ENCODE results near the gene PRDM4. TPM values are rescaled to one million over a fixed set of nuclear protein-coding genes. Genes with fewer than 3 reads are reported as not detected.

PRDM4 gene
- total and polyA plus RNA-seq, 2 of the 13 experiments (the other 11 are each of a cell fraction or from before 2014, with no cell fraction given): 9.9 to 15.3 TPM

- FAIRE-seq (no peak), ATAC-seq (no peak), DNase-seq (ENCODE audit: low spot score) (no peak)
- Histone ChIP-seq H2AFZ (ENCODE audit: low read length) (no peak overlapping the region), H3K36me3 (replicated peaks in 1 of 2; ENCODE audit: control insufficient read depth in 1 of 2, insufficient read depth in 2 of 2, low read length in 2 of 2) (no peaks in the 10 kb centered on the region), H3K79me2 (ENCODE audit: insufficient read depth, low read length) (no peaks in the 10 kb centered on the region), H3K4me2 (ENCODE audit: low read depth, low read length) (no peak overlapping the region), H3K9ac (ENCODE audit: insufficient read depth, low read depth, low read length) (no peak overlapping the region), H3K9me3 (ENCODE audit: low read length) (no peaks in the 10 kb centered on the region), H4K20me1 (ENCODE audit: insufficient read depth, low read length) (no peaks in the 10 kb centered on the region), H3K27me3 (ENCODE audit: control insufficient read depth in 1 of 2, insufficient read depth in 2 of 2, low read length in 2 of 2) (no peaks in the 10 kb centered on the region; a peak in 1 of 5 replicates), H3K4me1 (ENCODE audit: insufficient read depth, low read length) (peaks cover 9% of the 10 kb centered on the region), H3K4me3 (replicated peaks in 1 of 3; ENCODE audit: insufficient read depth in 1 of 3, low read depth in 2 of 3, low read length in 3 of 3) (no peak overlapping the region), H3K27ac (ENCODE audit: extremely low read length, insufficient read depth, low read length) (no peak overlapping the region)
- ChIA-PET CTCF (ENCODE audit: low intra/inter-chr PET ratio, low total read pairs) (no interaction called here), POLR2A (no interaction called here)
- 42% methylated on average over 6 of the region's 6 CpGs for WGBS (ENCODE audit: low lambda C conversion rate)
- BruUV-seq (replicated peaks): no TSS peak
- no peak for TF ChIP-seq KIAA2018 (CRISPR knock-in tag; IDR thresholded peaks at IDR 0.05; ENCODE audit: borderline replicate concordance)
- no peak for TF ChIP-seq GLI4 (CRISPR knock-in tag; IDR thresholded peaks at IDR 0.05; ENCODE audit: borderline replicate concordance)
- TF ChIP-seq AHDC1 (CRISPR knock-in tag; IDR thresholded peaks at IDR 0.05; ENCODE audit: borderline replicate concordance): no peak
- in situ Hi-C loops (cut with HindIII; ENCODE audit: extremely low pct_ligation_motif_present, low pct_unique_long_range_greater_than_20kb): no loop called here
- intact Hi-C loops (cut with micrococcal nuclease; ENCODE audit: unreplicated experiment): no loop called here
Observed at GRCh38 chr12:107783406-107784376, 22.8 kb upstream of the PRDM4 start.
